Stimulated activated CD8-positive, alpha-beta memory T cell treated with anti-CD3 and anti-CD28 coated beads, Interleukin-7, amount 100 ng/mL, for 1 hour (primary cell): ENCODE results near the gene DAPK1.

Experiments
- DNase-seq, 2 donors: peaks; one replicate each; pipeline ENCODE4 v3.0.0-alpha.2; 2020; ENCODE audit warnings: low read depth in 2 of 2

The DAPK1 gene

GRCh38 chr9:87711857-87712800, 214.5 kb downstream of the DAPK1 start:
- no peak for DNase-seq

- DNase-seq, result no peak
Observed at GRCh38 chr9:87712801-87713277, 215.2 kb downstream of the DAPK1 start.

- no peak for DNase-seq
Observed at GRCh38 chr9:87713278-87713987, 215.8 kb downstream of the DAPK1 start.

GRCh38 chr9:87713988-87714330, 216.3 kb downstream of the DAPK1 start:
- no peak for DNase-seq

GRCh38 chr9:87714819-87715218, 217.2 kb downstream of the DAPK1 start:
- no peak for DNase-seq

GRCh38 chr9:87716141-87716540, 218.5 kb downstream of the DAPK1 start:
- DNase-seq, result no peak

- DNase-seq, result no peak
Observed at GRCh38 chr9:87717456-87717855, 219.8 kb downstream of the DAPK1 start.

- DNase-seq, result no peak
Observed at GRCh38 chr9:87718231-87718630, 220.6 kb downstream of the DAPK1 start.

GRCh38 chr9:87718852-87719612, 221.4 kb downstream of the DAPK1 start:
- no peak for DNase-seq

- DNase-seq, result no peak
Observed at GRCh38 chr9:87720173-87720572, 222.5 kb downstream of the DAPK1 start.

GRCh38 chr9:87722393-87723088, 224.9 kb downstream of the DAPK1 start:
- no peak for DNase-seq

- no peak for DNase-seq
Observed at GRCh38 chr9:87725356-87725899, 227.8 kb downstream of the DAPK1 start.

- DNase-seq, result peak in 1 of 2 donors; percentile 12
Observed at GRCh38 chr9:87725900-87726709, 228.4 kb downstream of the DAPK1 start, which contains the start of gene CTSL. Gene CTSL (plus strand): TSS chr9:87726119. CDS start chr9:87727604, 1,485 bp downstream.

GRCh38 chr9:87729246-87729645, 231.6 kb downstream of the DAPK1 start:
- DNase-seq, result no peak

- DNase-seq, result no peak
Observed at GRCh38 chr9:87731321-87731720, 233.7 kb downstream of the DAPK1 start.

GRCh38 chr9:87732344-87732743, 234.7 kb downstream of the DAPK1 start:
- DNase-seq, result no peak

GRCh38 chr9:87732756-87733155, 235.1 kb downstream of the DAPK1 start:
- DNase-seq, result no peak

GRCh38 chr9:87733273-87734052, 235.8 kb downstream of the DAPK1 start:
- DNase-seq, result no peak

- DNase-seq, result no peak
Observed at GRCh38 chr9:87734106-87734505, 236.4 kb downstream of the DAPK1 start.
